ELF-1 (cell line): ENCODE results near the gene FTSJ1.
A peak's percentile ranks its signal among the peaks of the same experiment; 100 is the strongest.

Experiments used
- DNase-seq: peaks from one replicate; pipeline ENCODE4 v3.0.0-alpha.2; 2016; ENCODE audit warnings: low read depth, low spot score

FTSJ1 gene

GRCh38 chrX:48470833-48471118 is 5.2 kb upstream of the FTSJ1 start:
- no peak for DNase-seq

- DNase-seq = peak; percentile 75
These were observed 4.5 kb upstream of the FTSJ1 start for GRCh38 chrX:48471504-48471903.

GRCh38 chrX:48472225-48472624 is 3.8 kb upstream of the FTSJ1 start:
- DNase-seq = no peak

GRCh38 chrX:48472851-48473703 is 2.9 kb upstream of the FTSJ1 start:
- peak; percentile 59 for DNase-seq

GRCh38 chrX:48473704-48473990 is 2.4 kb upstream of the FTSJ1 start:
- no peak for DNase-seq

GRCh38 chrX:48474127-48474526 is 1.9 kb upstream of the FTSJ1 start:
- DNase-seq = peak; percentile 54

GRCh38 chrX:48474581-48474980 is 1.4 kb upstream of the FTSJ1 start:
- DNase-seq = no peak

GRCh38 chrX:48475296-48475695 is 703 bp upstream of the FTSJ1 start:
- no peak for DNase-seq

- DNase-seq = no peak
These were observed 920 bp downstream of the FTSJ1 start for GRCh38 chrX:48476919-48477318.

- DNase-seq = no peak
These were observed 2.2 kb downstream of the FTSJ1 start for GRCh38 chrX:48477960-48478755.

- no peak for DNase-seq
These were observed 2.8 kb downstream of the FTSJ1 start for GRCh38 chrX:48478806-48479205.

- DNase-seq = no peak
These were observed 4.1 kb downstream of the FTSJ1 start for GRCh38 chrX:48480142-48480541.

- DNase-seq = no peak
These were observed 4.6 kb downstream of the FTSJ1 start for GRCh38 chrX:48480583-48480982.

GRCh38 chrX:48482526-48482925 is 6.5 kb downstream of the FTSJ1 start:
- no peak for DNase-seq

GRCh38 chrX:48487362-48487798 is 11.4 kb downstream of the FTSJ1 start:
- peak; percentile 53 for DNase-seq

- DNase-seq = no peak
These were observed 12.0 kb downstream of the FTSJ1 start for GRCh38 chrX:48488034-48488433.

GRCh38 chrX:48489296-48489695 is 13.3 kb downstream of the FTSJ1 start:
- DNase-seq = no peak

- no peak for DNase-seq
These were observed 13.9 kb downstream of the FTSJ1 start for GRCh38 chrX:48489892-48490291.

GRCh38 chrX:48490661-48491060 is 14.7 kb downstream of the FTSJ1 start:
- no peak for DNase-seq

- no peak for DNase-seq
These were observed 15.8 kb downstream of the FTSJ1 start for GRCh38 chrX:48491809-48492208.

GRCh38 chrX:48492293-48492910 is 16.4 kb downstream of the FTSJ1 start:
- peak; percentile 68 for DNase-seq

- peak; percentile 91 for DNase-seq
These were observed 17.9 kb downstream of the FTSJ1 start for GRCh38 chrX:48493890-48494364.

- DNase-seq = no peak
These were observed 20.7 kb downstream of the FTSJ1 start for GRCh38 chrX:48496660-48497059.
